ENCODE data around the gene RNU1-1. TPM values are rescaled to one million over a fixed set of nuclear protein-coding genes. Genes with fewer than 3 reads are reported as not detected.
"Not testable (repeated sequence)": the region's sequence is repeated elsewhere in the genome, so short reads cannot be mapped to it uniquely, and the experiment has no call there.

Gene RNU1-1
- total and polyA plus RNA-seq, 9 of the 15 experiments (the other 6 are each of a cell fraction or from before 2014, with no cell fraction given), result under 0.01 to 32,823 (median 2,538) TPM; not detected in 4

DNA sequence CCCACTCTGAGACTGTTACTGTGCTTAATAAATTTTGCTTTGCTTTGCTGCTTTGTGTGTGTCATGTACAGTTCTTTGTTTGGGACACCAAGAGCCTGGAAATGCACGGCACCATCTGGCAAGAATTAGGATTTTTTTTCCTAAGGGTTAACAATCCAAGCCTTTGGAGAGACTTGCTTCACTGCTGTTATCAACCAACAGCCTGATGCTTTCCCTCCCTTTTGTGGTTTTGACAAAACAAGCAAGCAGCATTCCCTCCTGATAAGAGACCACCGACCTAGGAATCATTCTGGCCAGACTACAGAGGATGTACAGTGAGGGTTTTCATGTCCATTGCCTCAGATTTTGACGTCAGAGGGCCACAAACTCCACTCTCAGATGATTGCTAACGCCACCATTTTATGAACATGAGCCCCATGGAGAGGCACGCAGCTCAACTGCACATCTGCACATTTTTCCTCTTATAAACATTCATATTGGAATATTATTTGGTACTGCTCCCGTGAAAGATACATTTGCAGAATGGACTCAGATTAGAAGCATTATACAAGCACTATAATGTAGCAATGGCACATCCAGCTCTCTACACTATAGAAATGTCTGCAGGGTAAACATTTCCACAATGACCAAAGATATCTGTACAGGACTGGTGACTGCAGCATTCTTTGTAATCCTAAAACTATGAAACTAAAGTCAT lies 5.3 kb upstream of the RNU1-1 start (continued):
- peak; percentile 70; the same call in 1 of the 2 replicates for TF ChIP-seq ADNP (tag; IDR thresholded peaks at IDR 0.05)
- TF ChIP-seq DPF2 (IDR thresholded peaks at IDR 0.05), result peak; percentile 98
- peak in 1 of 2 experiments; percentile 46; a peak in 1 of 4 replicates for TF ChIP-seq NONO (IDR thresholded peaks at IDR 0.05; ENCODE audit: low read depth in 2 of 2, low read length in 1 of 2)
- peak; percentile 87; the same call in 1 of the 2 replicates for TF ChIP-seq ZNF766 (CRISPR knock-in tag; conservative IDR thresholded peaks at IDR 0.05)
- TF ChIP-seq FOXP1 (CRISPR knock-in tag; IDR thresholded peaks at IDR 0.05), result 0 out of 2 replicates have a peak, but pooled peaks have one; percentile 77
- TF ChIP-seq ZNF324 (CRISPR knock-in tag; IDR thresholded peaks at IDR 0.05), result 0 out of 2 replicates have a peak, but pooled peaks have one; percentile 7
- TF ChIP-seq ZNF79 (CRISPR knock-in tag; IDR thresholded peaks at IDR 0.05; ENCODE audit: low read depth), result peak; percentile 45; the same call in 1 of the 2 replicates
- TF ChIP-seq SMARCE1 (IDR thresholded peaks at IDR 0.05), result peak; percentile 99
- peak; percentile 94 for TF ChIP-seq PHB2 (IDR thresholded peaks at IDR 0.05; ENCODE audit: low read depth)
- TF ChIP-seq RBBP5 (IDR thresholded peaks at IDR 0.05; ENCODE audit: borderline replicate concordance, insufficient read depth, low read length, poor library complexity, severe bottlenecking), result peak; percentile 28
- peak; percentile 96 for TF ChIP-seq HDAC3 (IDR thresholded peaks at IDR 0.05; ENCODE audit: borderline replicate concordance, partially characterized antibody)
- TF ChIP-seq ARNT (IDR thresholded peaks at IDR 0.05), result peak; percentile 43 to 90; a peak in 2 of 4 replicates
- TF ChIP-seq RUNX1 (IDR thresholded peaks at IDR 0.05; ENCODE audit: low read depth), result peak; percentile 97
- not testable (repeated sequence) for TF ChIP-seq NR2C1 (IDR thresholded peaks at IDR 0.05)
- peak; percentile 71; the same call in 1 of the 2 replicates for TF ChIP-seq NR2C1 (tag; IDR thresholded peaks at IDR 0.05)
- TF ChIP-seq, protein P1, sequence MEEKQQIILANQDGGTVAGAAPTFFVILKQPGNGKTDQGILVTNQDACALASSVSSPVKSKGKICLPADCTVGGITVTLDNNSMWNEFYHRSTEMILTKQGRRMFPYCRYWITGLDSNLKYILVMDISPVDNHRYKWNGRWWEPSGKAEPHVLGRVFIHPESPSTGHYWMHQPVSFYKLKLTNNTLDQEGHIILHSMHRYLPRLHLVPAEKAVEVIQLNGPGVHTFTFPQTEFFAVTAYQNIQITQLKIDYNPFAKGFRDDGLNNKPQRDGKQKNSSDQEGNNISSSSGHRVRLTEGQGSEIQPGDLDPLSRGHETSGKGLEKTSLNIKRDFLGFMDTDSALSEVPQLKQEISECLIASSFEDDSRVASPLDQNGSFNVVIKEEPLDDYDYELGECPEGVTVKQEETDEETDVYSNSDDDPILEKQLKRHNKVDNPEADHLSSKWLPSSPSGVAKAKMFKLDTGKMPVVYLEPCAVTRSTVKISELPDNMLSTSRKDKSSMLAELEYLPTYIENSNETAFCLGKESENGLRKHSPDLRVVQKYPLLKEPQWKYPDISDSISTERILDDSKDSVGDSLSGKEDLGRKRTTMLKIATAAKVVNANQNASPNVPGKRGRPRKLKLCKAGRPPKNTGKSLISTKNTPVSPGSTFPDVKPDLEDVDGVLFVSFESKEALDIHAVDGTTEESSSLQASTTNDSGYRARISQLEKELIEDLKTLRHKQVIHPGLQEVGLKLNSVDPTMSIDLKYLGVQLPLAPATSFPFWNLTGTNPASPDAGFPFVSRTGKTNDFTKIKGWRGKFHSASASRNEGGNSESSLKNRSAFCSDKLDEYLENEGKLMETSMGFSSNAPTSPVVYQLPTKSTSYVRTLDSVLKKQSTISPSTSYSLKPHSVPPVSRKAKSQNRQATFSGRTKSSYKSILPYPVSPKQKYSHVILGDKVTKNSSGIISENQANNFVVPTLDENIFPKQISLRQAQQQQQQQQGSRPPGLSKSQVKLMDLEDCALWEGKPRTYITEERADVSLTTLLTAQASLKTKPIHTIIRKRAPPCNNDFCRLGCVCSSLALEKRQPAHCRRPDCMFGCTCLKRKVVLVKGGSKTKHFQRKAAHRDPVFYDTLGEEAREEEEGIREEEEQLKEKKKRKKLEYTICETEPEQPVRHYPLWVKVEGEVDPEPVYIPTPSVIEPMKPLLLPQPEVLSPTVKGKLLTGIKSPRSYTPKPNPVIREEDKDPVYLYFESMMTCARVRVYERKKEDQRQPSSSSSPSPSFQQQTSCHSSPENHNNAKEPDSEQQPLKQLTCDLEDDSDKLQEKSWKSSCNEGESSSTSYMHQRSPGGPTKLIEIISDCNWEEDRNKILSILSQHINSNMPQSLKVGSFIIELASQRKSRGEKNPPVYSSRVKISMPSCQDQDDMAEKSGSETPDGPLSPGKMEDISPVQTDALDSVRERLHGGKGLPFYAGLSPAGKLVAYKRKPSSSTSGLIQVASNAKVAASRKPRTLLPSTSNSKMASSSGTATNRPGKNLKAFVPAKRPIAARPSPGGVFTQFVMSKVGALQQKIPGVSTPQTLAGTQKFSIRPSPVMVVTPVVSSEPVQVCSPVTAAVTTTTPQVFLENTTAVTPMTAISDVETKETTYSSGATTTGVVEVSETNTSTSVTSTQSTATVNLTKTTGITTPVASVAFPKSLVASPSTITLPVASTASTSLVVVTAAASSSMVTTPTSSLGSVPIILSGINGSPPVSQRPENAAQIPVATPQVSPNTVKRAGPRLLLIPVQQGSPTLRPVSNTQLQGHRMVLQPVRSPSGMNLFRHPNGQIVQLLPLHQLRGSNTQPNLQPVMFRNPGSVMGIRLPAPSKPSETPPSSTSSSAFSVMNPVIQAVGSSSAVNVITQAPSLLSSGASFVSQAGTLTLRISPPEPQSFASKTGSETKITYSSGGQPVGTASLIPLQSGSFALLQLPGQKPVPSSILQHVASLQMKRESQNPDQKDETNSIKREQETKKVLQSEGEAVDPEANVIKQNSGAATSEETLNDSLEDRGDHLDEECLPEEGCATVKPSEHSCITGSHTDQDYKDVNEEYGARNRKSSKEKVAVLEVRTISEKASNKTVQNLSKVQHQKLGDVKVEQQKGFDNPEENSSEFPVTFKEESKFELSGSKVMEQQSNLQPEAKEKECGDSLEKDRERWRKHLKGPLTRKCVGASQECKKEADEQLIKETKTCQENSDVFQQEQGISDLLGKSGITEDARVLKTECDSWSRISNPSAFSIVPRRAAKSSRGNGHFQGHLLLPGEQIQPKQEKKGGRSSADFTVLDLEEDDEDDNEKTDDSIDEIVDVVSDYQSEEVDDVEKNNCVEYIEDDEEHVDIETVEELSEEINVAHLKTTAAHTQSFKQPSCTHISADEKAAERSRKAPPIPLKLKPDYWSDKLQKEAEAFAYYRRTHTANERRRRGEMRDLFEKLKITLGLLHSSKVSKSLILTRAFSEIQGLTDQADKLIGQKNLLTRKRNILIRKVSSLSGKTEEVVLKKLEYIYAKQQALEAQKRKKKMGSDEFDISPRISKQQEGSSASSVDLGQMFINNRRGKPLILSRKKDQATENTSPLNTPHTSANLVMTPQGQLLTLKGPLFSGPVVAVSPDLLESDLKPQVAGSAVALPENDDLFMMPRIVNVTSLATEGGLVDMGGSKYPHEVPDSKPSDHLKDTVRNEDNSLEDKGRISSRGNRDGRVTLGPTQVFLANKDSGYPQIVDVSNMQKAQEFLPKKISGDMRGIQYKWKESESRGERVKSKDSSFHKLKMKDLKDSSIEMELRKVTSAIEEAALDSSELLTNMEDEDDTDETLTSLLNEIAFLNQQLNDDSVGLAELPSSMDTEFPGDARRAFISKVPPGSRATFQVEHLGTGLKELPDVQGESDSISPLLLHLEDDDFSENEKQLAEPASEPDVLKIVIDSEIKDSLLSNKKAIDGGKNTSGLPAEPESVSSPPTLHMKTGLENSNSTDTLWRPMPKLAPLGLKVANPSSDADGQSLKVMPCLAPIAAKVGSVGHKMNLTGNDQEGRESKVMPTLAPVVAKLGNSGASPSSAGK (IDR thresholded peaks at IDR 0.05), result peak; percentile 71
